Neural progenitor cell (in vitro differentiated cells): Measurements from ENCODE around the gene RCC2. TPM values are rescaled to one million over a fixed set of nuclear protein-coding genes. Genes with fewer than 3 reads are reported as not detected.

ENCODE experiments used
- DNase-seq: peaks from one replicate; pipeline ENCODE4 v3.0.0-alpha.2; 2016; ENCODE audit warnings: low spot score
- H2AFZ ChIP-seq: fragments of 200-600 bp; sonication (generic); replicated peaks from 2 replicates; pipeline ENCODE4 v1.6.1; 2016; ENCODE audit warnings: antibody characterized with exemption
- H3F3A ChIP-seq: fragments of 200-600 bp; sonication (generic); 2 replicates; pipeline ENCODE4 v1.6.1; 2016; ENCODE audit warnings: antibody characterized with exemption, low read depth
- H3K27ac ChIP-seq: fragments of 200-600 bp; sonication (generic); 2 replicates; pipeline ENCODE4 v1.5.1; 2016; ENCODE audit warnings: mild to moderate bottlenecking
- H3K27me3 ChIP-seq: fragments of 200-600 bp; sonication (generic); 2 replicates; pipeline ENCODE4 v1.6.1; 2016; ENCODE audit warnings: mild to moderate bottlenecking, moderate library complexity
- H3K36me3 ChIP-seq: fragments of 200-600 bp; sonication (generic); 2 replicates; pipeline ENCODE4 v1.5.1; 2016
- H3K4me1 ChIP-seq: fragments of 200-600 bp; sonication (generic); 2 replicates; pipeline ENCODE4 v1.6.1; 2016; ENCODE audit warnings: mixed run types
- H3K4me2 ChIP-seq: fragments of 200-600 bp; sonication (generic); 2 replicates; pipeline ENCODE4 v1.6.1; 2016
- H3K4me3 ChIP-seq: fragments of 200-600 bp; sonication (generic); 2 replicates; pipeline ENCODE4 v1.5.1; 2016
- H3K79me2 ChIP-seq: fragments of 200-600 bp; sonication (generic); 2 replicates; pipeline ENCODE4 v1.6.1; 2016; ENCODE audit warnings: low read depth
- H3K9ac ChIP-seq: fragments of 200-600 bp; sonication (generic); 2 replicates; pipeline ENCODE4 v1.6.1; 2016
- H3K9me3 ChIP-seq: fragments of 200-600 bp; sonication (generic); 2 replicates; pipeline ENCODE4 v1.5.1; 2016; ENCODE audit warnings: low read depth
- H4K20me1 ChIP-seq: fragments of 200-600 bp; sonication (generic); 2 replicates; pipeline ENCODE4 v1.6.1; 2016; ENCODE audit warnings: low read depth
- H3K27ac Mint-ChIP-seq: 3 replicates; pipeline ENCODE4 v1.8.0; 2021; ENCODE audit warnings: mixed read lengths
- H3K27me3 Mint-ChIP-seq: 2 replicates; pipeline ENCODE4 v1.8.0; 2022; ENCODE audit warnings: low read depth, mild to moderate bottlenecking, inconsistent platforms, moderate library complexity, mixed read lengths; ENCODE audit not compliant: insufficient read depth
- H3K36me3 Mint-ChIP-seq: 3 replicates; pipeline ENCODE4 v1.8.0; 2021; ENCODE audit warnings: mixed read lengths
- H3K4me1 Mint-ChIP-seq: 3 replicates; pipeline ENCODE4 v1.8.0; 2021; ENCODE audit warnings: mixed read lengths
- H3K4me3 Mint-ChIP-seq: 3 replicates; pipeline ENCODE4 v1.8.0; 2021; ENCODE audit warnings: mild to moderate bottlenecking, moderate library complexity, mixed read lengths
- H3K9me3 Mint-ChIP-seq: 3 replicates; pipeline ENCODE4 v1.8.0; 2020; ENCODE audit warnings: mixed read lengths
- EZH2 ChIP-seq: fragments of 200-600 bp; sonication (generic); IDR thresholded peaks from 2 replicates; pipeline ENCODE4 v1.6.1; 2017; ENCODE audit warnings: antibody characterized with exemption, mild to moderate bottlenecking, moderate library complexity
- EZH2phosphoT487 ChIP-seq: fragments of 200-600 bp; sonication (generic); IDR thresholded peaks from 2 replicates; pipeline ENCODE4 v1.6.1; 2017; ENCODE audit warnings: antibody characterized with exemption
- total RNA-seq: library from RNA; depleted of rRNA; stranded (reverse); fragments of >200 nt; gene quantifications from 2 replicates; pipeline ENCODE4 v1.2.3, GENCODE V29; 2015; ENCODE audit warnings: low replicate concordance
- TF ChIP-seq, protein P1 (sequence below): fragments of 200-600 bp; sonication (generic); IDR thresholded peaks from 2 replicates; pipeline ENCODE4 v1.5.1; 2017; ENCODE audit warnings: antibody characterized with exemption, mild to moderate bottlenecking

Gene RCC2
- total RNA-seq, 1 donor from 2014 or later = 126 TPM

GRCh38 chr1:17397910-17398695 is 41.4 kb downstream of the RCC2 start:
- no peaks in the 10 kb centered on the region for H3K9me3 Mint-ChIP-seq
- H3F3A ChIP-seq = no peaks in the 10 kb centered on the region
- H2AFZ ChIP-seq = no peak overlapping the region
- H3K27me3 Mint-ChIP-seq = peaks cover 4% of the 10 kb centered on the region
- no peak overlapping the region for H3K27ac ChIP-seq
- no peak overlapping the region for H3K4me3 Mint-ChIP-seq
- no peak overlapping the region for H3K9ac ChIP-seq
- H3K9me3 ChIP-seq = no peaks in the 10 kb centered on the region
- no peak overlapping the region for H3K27ac Mint-ChIP-seq
- H3K79me2 ChIP-seq = no peaks in the 10 kb centered on the region
- DNase-seq = no peak
- no peaks in the 10 kb centered on the region for H3K36me3 Mint-ChIP-seq
- no peak for TF ChIP-seq EZH2phosphoT487
- TF ChIP-seq EZH2 = no peak
- TF ChIP-seq, protein P1, sequence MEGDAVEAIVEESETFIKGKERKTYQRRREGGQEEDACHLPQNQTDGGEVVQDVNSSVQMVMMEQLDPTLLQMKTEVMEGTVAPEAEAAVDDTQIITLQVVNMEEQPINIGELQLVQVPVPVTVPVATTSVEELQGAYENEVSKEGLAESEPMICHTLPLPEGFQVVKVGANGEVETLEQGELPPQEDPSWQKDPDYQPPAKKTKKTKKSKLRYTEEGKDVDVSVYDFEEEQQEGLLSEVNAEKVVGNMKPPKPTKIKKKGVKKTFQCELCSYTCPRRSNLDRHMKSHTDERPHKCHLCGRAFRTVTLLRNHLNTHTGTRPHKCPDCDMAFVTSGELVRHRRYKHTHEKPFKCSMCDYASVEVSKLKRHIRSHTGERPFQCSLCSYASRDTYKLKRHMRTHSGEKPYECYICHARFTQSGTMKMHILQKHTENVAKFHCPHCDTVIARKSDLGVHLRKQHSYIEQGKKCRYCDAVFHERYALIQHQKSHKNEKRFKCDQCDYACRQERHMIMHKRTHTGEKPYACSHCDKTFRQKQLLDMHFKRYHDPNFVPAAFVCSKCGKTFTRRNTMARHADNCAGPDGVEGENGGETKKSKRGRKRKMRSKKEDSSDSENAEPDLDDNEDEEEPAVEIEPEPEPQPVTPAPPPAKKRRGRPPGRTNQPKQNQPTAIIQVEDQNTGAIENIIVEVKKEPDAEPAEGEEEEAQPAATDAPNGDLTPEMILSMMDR = no peak
- H3K4me1 ChIP-seq = peaks cover 9% of the 10 kb centered on the region
- no peak overlapping the region for H3K4me2 ChIP-seq
- no peaks in the 10 kb centered on the region for H3K27me3 ChIP-seq
- H3K4me3 ChIP-seq = no peak overlapping the region
- H4K20me1 ChIP-seq = no peaks in the 10 kb centered on the region
- H3K4me1 Mint-ChIP-seq = peaks cover 17% of the 10 kb centered on the region
- no peaks in the 10 kb centered on the region for H3K36me3 ChIP-seq

- no peak overlapping the region for H3K27ac ChIP-seq
- H3K36me3 ChIP-seq = no peaks in the 10 kb centered on the region
- H3K4me1 ChIP-seq = no peaks in the 10 kb centered on the region
- H3F3A ChIP-seq = no peaks in the 10 kb centered on the region
- H3K27me3 ChIP-seq = no peaks in the 10 kb centered on the region
- no peak for DNase-seq
- Mint-ChIP-seq H3K4me1 (no peaks in the 10 kb centered on the region), H3K27ac (no peak overlapping the region), H3K36me3 (no peaks in the 10 kb centered on the region), H3K9me3 (no peaks in the 10 kb centered on the region), H3K4me3 (no peak overlapping the region), H3K27me3 (peaks cover 6% of the 10 kb centered on the region)
- H3K9me3 ChIP-seq = no peaks in the 10 kb centered on the region
- H4K20me1 ChIP-seq = no peaks in the 10 kb centered on the region
- H3K79me2 ChIP-seq = no peaks in the 10 kb centered on the region
- H3K4me3 ChIP-seq = no peak overlapping the region
- H3K9ac ChIP-seq = no peak overlapping the region
- TF ChIP-seq, protein P1 = no peak
- TF ChIP-seq EZH2 = no peak
- no peak for TF ChIP-seq EZH2phosphoT487
- H3K4me2 ChIP-seq = no peak overlapping the region
- no peak overlapping the region for H2AFZ ChIP-seq
These were observed 46.2 kb downstream of the RCC2 start for GRCh38 chr1:17393230-17393629.

- H3K36me3 Mint-ChIP-seq = no peaks in the 10 kb centered on the region
- Histone ChIP-seq H3K9ac (no peak overlapping the region), H3K27ac (no peak overlapping the region), H3K36me3 (no peaks in the 10 kb centered on the region), H3K27me3 (no peaks in the 10 kb centered on the region), H3K4me2 (no peak overlapping the region), H3F3A (no peaks in the 10 kb centered on the region), H2AFZ (no peak overlapping the region), H4K20me1 (no peaks in the 10 kb centered on the region), H3K79me2 (no peaks in the 10 kb centered on the region), H3K4me1 (no peaks in the 10 kb centered on the region), H3K9me3 (no peaks in the 10 kb centered on the region), H3K4me3 (no peak overlapping the region)
- no peak overlapping the region for H3K4me3 Mint-ChIP-seq
- no peaks in the 10 kb centered on the region for H3K4me1 Mint-ChIP-seq
- peaks cover 12% of the 10 kb centered on the region for H3K27me3 Mint-ChIP-seq
- no peak for DNase-seq
- TF ChIP-seq EZH2 = no peak
- TF ChIP-seq EZH2phosphoT487 = no peak
- TF ChIP-seq, protein P1 = no peak
- no peak overlapping the region for H3K27ac Mint-ChIP-seq
- H3K9me3 Mint-ChIP-seq = no peaks in the 10 kb centered on the region
These were observed 47.2 kb downstream of the RCC2 start for GRCh38 chr1:17392199-17392740.
